ENCODE results near the gene UROC1.

DNA sequence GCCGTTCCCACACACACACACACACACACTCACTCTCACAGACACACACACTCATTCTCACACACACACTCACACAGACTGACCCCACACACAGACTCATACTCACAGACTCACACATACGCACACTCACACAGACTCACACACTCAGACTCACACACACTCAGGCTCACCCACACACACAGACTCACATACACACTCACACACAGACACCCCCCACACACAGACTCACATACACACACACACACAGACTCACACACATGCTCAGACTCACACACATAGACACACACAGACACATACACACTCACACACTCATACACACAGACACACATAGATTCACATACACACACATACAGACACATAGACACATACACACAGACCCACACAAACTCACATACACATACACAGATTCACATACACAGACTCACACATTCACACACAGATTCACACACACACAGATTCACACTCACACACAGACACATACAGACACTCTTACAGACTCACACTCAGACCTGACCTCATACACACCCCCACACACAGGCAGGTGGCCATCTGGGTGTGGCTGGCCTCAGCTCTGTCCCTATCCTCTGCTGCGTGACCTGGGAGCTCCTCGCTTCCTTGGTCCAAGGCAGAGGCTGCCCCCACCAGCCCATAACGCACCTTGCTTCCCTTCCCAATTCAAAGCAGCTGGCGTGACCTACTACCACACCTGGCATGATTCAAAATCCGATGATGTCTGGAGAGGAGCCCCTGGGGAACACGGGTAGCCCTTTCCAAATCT is 39.3 kb upstream of the UROC1 start:
- TF ChIP-seq POLR2A (IDR thresholded peaks at IDR 0.05) (no peak), EP300 (IDR thresholded peaks at IDR 0.05) (no peak)
